Measurements from ENCODE around the gene SLC25A42.
"Not testable (repeated sequence)": the region's sequence is repeated elsewhere in the genome, so short reads cannot be mapped to it uniquely, and the experiment has no call there.

The SLC25A42 gene

DNA sequence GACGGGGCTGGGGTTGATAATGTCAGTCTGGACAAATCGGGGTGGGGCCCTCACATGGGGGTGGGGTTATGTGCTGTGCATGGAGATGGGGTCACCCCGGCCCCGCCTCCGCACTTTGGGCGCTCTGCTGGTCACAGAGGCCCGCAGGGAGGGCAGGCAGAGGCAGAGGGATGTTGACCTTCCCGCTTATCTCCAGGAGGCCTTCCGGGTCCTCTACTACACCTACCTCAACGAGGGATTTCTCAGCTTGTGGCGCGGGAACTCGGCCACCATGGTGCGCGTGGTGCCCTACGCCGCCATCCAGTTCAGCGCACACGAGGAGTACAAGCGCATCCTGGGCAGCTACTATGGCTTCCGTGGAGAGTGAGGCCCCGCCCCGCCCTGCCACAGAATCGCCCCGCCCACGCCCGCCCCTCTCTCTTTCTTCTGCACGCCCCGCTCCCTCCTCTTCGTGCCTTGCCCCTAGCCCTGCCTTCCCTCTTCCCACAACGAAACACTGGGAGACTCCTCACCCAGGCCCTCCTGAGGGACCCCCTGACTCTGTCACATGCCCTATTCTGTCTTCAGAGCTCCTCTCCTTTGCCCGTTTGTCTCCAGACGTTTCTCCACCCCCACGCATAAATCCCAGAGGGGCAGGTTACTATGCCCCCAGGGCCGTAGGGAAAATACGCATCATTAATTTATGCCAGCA, 41.7 kb downstream of the SLC25A42 start:
- peak; percentile 79 for DNase-seq (ENCODE audit: low read depth, low spot score)

DNA sequence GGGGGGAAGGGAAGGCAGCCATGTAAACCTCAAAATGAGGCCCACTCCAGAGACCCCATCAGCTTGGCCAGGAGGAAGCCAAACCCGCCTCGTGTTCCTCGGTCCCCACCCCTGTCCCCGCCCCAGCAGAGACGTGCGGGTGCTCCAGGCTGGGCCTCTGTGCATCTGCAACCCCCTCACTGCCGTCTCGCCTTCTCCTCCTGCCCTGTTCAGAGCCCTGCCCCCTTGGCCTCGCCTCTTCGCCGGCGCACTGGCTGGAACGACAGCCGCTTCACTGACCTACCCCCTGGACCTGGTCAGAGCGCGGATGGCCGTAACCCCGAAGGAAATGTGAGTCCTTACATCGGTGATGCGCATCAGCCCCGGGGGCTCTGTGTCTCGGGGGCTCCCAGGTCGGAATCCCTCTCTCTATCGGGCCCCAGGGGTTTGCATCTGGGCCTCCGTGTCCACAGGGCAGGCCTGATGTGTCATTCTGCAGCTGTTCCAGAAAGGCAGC, 42.3 kb downstream of the SLC25A42 start:
- no peak for DNase-seq (ENCODE audit: low read depth, low spot score)

- not testable (repeated sequence) for DNase-seq (ENCODE audit: low read depth, low spot score)
Observed at GRCh38 chr19:19106938-19107337, 43.1 kb downstream of the SLC25A42 start.

DNA sequence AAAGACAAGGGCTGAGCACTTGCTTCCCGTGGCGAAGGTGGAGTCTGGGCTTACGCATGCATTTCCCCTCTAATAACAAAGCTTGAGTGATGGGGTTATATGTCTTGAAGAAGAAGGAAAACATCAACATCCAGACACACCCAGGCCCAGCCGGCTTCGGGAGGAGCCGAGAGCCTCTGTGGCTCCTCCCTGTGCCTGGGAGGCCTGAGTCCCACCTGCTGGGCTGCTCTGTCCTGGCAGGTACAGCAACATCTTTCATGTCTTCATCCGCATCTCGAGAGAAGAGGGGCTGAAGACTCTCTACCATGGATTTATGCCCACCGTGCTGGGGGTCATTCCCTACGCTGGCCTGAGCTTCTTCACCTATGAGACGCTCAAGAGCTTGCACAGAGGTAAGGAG, 43.9 kb downstream of the SLC25A42 start:
- DNase-seq (ENCODE audit: low read depth, low spot score) = no peak

DNA sequence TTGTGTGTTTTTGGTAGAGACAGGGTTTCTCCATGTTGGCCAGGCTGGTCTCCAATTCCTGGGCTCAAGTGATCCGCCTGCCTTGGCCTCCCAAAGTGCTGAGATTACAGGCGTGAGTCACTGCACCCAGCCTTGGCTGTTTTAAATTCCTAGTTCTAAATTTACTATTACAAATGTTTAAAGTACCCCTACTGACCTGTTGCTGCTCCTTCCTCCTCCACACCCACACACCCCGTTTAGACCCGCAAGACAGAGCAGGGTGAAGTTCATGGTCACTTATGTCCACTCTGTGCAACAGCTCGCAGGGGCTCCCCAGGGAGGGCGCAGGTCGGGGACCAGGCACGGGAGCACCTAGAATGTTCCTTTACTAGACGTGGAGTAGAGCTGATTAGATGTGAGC, 45.8 kb downstream of the SLC25A42 start:
- DNase-seq (ENCODE audit: low read depth, low spot score) = peak; percentile 27

- DNase-seq (ENCODE audit: low read depth, low spot score) = peak; percentile 68
Observed at GRCh38 chr19:19110410-19111135, 46.8 kb downstream of the SLC25A42 start.

GRCh38 chr19:19111136-19111835, 47.5 kb downstream of the SLC25A42 start:
- DNase-seq (ENCODE audit: low read depth, low spot score) = no peak

DNA sequence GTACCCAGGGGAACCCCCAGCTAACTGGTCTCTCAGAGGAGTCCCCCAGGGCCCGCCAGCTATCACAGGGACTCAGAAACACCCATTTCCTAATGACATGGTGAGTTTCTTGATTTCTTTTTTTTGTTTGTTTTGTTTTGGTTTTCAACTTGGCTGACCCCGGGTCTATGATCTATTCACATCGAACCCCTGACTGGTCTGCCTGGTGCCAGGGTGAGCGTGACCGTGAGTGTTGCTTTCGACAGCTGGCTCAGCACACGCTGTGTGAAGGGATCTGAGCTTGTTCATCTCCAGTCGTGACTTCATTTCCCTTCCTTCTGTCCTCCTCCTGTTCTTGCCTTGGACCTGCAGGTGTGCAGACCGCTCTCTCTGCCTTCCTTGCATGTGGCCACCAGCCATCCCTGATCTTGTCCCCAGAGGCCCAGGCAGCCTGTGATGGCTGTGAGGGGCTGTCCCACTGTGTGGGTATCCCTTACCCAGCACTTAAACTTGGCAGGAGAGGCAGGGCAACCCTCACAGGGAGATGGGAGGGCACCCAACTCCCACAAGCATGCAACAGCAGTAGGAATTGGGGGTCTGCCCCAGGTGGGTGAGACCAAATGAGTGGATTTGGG, 48.3 kb downstream of the SLC25A42 start:
- DNase-seq (ENCODE audit: low read depth, low spot score) = no peak

DNA sequence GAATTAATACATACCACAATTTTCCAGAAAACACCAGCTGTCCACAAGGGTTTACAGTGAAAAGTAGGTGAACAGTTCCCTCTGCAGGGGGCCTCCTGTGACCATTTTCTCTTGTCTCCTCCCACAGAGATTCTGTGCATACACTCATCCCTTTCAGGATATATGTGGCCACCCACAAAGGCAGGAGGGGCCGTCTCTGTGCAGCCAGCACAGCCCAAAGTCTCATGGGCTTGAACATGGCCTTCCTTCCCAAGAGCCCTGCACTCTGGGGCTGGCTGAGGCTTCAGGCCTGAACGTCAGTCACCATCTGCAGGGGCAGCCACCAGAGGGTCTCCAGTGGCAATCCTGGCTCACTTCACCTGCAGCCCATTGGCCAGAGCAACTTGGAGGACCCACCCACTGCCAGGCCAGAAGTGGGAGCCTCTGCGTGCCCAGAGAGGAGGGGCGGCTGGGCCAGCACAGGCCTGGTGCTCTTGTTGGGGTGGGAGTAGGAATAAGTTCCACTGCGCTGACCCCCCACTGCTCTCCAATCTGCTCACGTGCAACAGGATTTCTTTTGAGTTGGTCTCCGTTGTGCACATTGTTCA, 49.3 kb downstream of the SLC25A42 start:
- DNase-seq (ENCODE audit: low read depth, low spot score) = peak; percentile 31

GRCh38 chr19:19115954-19116353, 52.2 kb downstream of the SLC25A42 start:
- no peak for DNase-seq (ENCODE audit: low read depth, low spot score)

DNA sequence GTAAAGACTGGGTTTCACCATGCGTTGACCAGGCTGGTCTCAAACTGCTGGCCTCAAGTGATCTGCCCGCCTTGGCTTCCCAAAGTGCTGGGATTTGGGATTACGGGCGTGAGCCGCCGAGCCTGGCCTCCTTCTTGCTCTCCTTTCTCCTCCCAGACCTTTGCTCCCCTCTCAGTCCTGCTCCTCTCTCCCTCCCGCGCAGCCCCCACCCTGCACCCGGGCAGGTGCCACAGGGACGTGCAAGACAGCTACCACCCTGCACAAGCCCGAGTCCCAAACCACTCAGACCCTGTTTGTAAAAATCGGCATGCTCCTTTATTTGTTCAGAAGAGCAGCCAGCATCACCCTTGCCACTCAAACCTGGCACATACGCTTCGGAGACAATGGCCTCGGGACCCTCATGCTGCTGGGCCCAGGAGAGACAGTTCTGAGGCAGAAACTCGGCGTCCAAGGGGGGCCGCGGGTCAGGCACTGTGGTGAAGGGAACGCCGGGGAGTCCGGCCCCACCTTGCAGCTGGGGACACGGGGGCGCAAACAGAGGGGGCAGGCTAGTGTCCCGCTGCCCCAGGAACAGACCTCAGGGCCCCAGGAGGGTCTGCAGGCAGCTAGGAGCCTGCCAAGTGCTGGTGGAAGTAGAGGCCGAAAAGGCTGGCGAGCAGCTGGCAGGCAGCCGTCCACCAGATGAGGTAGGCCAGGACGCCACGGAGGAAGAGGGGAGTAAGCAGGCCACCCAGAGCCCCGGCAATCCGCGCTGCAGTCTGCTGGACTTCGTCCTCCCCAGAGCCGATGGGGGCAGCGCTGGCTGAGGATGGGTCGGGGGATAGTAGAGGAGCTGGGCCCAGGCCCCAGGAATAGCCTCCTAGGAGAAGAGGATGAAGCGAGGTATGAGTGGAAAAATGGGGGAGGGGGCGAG, 55.8 kb downstream of the SLC25A42 start:
- DNase-seq (ENCODE audit: low read depth, low spot score) = no peak

DNA sequence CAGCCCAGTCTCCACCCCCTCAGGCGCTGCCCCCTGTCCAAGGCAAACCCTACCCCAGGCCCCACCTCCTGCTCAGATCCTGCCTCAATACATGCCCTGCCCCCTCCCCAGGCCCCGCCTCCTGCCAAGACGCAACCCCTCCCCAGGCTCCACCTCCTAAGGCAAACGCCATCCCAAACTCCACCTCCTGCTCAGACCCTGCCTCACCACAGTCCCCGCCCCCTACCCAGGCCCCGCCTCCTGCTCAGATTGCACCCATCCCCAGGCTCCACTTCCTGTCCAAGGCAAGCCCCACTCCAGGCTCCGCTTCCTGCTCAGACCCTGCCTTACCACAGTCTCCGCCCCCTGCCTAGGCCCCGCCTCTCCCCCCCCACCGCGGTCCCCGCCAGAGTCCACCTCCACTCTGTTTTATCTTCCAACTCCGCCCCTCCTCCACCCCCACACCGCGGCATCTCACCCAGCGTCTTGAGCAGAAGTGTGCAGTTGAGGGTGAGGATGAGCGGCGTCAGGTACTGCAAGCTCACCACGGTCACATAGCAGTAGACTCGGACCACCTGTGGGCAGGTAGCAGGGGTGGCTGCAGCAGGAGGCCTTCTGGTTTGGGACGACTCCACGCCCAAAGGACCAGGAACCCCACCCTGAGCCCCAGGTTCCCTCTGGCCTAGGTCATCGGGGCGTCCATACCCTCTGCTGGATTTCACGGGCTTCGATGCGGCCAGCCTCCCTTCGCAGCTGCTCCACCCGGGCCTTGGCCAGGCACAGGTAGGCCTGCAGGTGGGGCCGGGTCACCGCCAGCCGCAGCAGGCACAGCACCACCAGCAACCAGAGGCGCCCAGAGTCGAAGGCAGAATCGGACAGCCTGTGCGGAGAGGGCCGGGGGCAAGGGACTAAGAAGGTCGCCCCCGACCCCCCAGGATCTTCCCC, 56.8 kb downstream of the SLC25A42 start:
- peak; percentile 67 for DNase-seq (ENCODE audit: low read depth, low spot score)

DNA sequence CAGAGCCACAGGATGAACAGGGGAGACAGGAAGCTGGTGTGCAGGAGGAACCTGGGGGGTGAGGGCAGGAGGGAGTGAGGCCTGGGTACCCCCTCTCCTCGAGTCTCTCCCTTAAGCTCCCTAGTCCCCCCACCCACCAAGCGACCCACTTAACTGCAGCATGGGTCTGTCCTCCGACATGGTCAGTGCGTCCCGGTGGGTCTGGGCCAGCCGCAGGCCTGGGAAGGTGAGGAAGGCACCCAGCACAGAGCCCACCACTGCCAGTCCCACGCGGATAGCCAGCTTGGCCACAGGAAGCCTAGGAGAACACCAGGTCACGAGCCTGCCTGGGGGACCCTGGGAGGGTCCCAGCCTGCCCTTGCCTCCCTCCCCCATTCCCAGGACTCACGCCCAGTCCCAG, 57.6 kb downstream of the SLC25A42 start:
- no peak for DNase-seq (ENCODE audit: low read depth, low spot score)

DNA sequence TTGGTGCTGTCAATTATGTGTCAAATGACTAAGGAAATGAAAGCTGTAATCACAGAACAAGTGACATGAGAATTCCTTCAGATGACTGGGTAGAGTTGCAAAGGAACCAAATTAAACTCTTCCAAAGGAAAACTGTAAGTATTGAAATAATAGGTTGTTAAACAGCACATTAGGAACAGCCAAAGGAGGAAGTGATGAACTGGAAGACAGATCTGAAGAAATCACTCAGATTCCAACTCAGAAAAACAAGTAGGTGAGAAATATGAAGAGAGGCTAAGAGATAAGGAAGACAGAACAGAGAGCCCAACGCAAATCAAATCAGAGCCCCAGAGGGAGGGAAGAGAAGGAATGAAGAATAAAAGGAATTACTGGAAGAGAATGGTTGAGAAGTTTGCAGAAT, 59.1 kb downstream of the SLC25A42 start:
- no peak for DNase-seq (ENCODE audit: low read depth, low spot score)

- DNase-seq (ENCODE audit: low read depth, low spot score) = no peak
Observed at GRCh38 chr19:19123386-19123785, 59.6 kb downstream of the SLC25A42 start.

DNA sequence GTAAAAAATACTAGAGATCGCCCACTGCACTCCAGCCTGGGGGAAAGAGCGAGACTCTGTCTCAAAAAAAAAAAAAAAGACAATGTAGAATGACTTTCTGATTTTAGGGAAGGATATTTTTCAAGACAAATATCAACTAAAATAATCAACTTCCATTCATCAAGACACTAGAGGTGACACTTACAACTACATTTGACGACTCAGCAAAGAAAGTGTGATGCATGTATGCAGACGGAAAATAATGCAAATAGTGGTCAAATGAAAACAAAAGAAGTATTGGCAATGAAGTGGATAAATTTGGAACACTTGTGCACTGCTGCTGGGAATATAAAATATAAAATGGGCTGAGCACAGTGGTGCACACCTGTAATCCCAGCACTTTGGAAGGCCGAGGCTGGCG, 62.3 kb downstream of the SLC25A42 start:
- DNase-seq (ENCODE audit: low read depth, low spot score) = no peak

- DNase-seq (ENCODE audit: low read depth, low spot score) = no peak
Observed at GRCh38 chr19:19131989-19132388, 68.2 kb downstream of the SLC25A42 start.

- no peak for DNase-seq (ENCODE audit: low read depth, low spot score)
Observed at GRCh38 chr19:19132912-19133311, 69.1 kb downstream of the SLC25A42 start.

- no peak for DNase-seq (ENCODE audit: low read depth, low spot score)
Observed at GRCh38 chr19:19133985-19134384, 70.2 kb downstream of the SLC25A42 start.

All from astrocyte of the hippocampus (primary cell).